ENCODE results near the gene ARID1A.

ARID1A gene

DNA sequence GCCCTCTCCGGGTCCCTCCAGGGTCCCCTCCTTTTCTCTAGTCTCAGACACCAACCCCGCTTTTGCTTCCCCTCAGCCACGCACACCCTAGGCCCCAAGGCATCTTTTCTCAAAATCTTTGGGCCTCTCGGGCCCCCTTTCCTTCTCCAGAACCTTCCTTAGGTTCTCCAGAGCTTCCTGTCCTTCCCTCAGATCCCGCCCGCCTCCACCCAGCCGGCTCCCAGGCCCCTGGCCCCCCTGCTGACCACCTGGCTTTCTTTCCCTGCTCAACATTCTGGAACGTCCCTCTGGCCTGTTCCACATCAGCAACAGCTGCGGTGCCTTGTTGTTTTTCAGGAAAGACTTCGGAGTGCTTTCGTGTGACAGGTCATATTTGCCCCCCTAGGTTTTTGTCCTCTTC lies 131.8 kb downstream of the ARID1A start:
- no peak for DNase-seq
- no peak for ATAC-seq

DNA sequence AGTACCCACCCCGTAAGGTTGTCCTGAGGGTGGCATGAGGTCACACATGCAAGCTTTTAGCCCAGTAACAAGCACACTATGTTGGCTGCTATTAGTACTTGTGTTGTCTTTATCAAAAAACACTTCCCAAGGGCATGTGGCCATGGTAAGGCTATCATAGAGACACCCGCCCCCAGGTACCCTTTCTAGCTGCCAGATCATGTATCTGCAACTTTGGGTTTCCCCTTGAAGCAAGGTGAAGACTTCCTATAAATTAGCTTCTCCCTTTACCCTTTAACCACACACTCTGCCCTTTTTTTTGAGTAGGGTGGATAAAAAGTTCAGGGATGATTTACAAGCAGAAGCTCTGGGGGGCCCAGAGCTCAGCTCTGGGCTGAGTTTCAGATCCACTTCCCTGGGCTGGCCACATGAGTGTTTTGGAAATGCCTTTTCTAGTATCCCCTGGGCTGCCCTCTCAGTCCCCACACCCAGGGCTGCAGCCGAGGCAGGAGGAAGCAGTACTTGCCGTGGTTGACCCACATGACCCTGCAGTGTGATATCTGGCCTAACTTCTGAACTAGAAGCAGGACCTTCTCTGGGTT lies 132.7 kb downstream of the ARID1A start:
- DNase-seq (peak; percentile 39), ATAC-seq (peak; percentile 44)

DNA sequence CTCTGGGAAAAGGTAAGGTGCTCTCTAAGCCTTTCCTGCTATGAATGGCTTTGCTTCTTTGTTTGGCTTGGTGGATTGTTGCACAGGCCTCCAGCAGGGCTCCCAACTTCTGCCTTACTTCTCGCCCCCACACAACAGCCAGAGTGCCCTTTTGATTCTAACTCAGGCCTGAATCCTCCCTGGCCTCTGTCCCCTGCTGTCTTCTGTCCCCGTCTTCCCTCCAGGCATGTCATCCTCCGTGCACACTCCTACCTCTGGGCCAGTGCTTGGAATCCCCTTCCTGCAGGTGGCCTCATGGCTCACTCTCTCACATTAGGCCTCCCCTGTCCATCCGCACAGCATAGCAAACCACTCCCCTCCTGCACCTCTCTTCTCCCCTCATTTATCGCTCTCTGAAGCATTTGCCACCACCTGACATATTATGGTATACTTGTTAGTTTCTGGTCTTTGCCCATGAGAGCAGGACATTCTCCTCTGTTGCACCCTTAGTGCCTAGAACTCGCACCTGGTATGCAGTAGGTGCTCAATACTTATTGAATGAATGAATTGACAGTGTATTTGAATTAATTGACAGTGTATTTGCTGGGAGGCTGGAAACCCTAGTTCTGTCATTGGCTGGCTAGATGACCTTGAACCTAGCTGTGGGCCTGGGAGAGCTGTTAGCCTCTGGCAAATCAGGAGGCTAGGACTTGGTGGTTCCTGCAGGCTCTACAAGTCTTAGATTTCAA lies 133.5 kb downstream of the ARID1A start:
- no peak for ATAC-seq
- DNase-seq: no peak

DNA sequence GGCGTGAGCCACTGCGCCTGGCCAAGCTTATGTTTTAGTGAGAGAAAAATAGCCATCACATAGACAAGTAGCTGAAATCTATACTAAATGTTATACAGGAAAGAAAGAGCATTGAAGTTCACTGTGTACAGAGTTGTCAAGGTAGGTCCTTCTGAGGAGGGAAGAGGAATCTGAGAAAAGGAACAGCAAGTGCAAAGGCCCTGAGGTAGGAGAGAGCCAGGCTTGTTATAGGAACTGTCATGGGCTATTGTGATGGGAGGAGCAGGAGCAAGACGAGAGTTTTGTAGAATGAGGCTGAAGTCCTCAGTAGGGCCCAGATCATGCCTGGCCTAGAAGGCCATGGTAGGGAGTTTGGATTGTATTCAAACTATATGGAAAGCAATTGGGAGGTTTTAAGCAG lies 135.2 kb downstream of the ARID1A start:
- DNase-seq (no peak), ATAC-seq (no peak)

All from stimulated activated naive CD8-positive, alpha-beta T cell treated with anti-CD3 and anti-CD28 coated beads, Interleukin-15, Interleukin-2, amounts not matched to agents 100 U/mL and 50 U/mL, for 24 hours (primary cell).